HG03175 (cell line): ENCODE measurements around the gene OR52I2.

Experiments used
- ATAC-seq: cut with Tn5 transposase; IDR thresholded peaks from one replicate; pipeline ENCODE4 v1.9.1; 2021; ENCODE audit warnings: mild to moderate bottlenecking, moderate library complexity; ENCODE audit not compliant: unreplicated experiment

The OR52I2 gene

GRCh38 chr11:4581443-4581842 lies at the start of gene OR52I2:
Gene OR52I2 (plus strand): TSS chr11:4581743.
- ATAC-seq, result no peak

DNA sequence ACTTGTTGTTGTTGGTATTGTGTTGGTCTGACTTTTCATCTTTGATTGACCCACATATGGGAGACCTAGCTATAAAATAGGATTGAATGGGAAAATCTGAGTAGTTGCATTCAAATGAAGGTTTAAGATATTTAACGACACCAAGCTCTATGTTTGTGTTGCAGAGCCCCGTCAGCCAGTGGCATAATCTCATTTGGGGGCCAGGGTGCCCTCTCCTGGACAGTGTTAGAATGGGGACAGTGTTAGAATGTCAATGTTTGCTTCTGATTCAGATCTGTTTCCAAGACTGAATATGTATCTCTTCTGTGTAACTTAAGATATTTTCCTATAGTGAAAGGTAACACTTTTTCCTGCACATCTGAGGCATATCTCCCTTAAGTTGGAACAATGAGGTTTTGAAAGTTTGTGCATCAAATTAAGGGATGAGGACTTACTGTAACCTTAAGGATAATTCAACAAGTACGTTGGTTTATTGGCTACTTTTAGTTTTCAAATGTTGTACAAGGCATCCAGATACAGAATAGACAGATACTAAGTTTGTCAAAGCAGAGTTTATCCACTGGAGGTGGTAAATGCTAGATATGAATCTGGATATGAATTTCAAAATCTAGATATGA lies 41.8 kb upstream of the OR52I2 start:
- ATAC-seq, result peak; percentile 65

DNA sequence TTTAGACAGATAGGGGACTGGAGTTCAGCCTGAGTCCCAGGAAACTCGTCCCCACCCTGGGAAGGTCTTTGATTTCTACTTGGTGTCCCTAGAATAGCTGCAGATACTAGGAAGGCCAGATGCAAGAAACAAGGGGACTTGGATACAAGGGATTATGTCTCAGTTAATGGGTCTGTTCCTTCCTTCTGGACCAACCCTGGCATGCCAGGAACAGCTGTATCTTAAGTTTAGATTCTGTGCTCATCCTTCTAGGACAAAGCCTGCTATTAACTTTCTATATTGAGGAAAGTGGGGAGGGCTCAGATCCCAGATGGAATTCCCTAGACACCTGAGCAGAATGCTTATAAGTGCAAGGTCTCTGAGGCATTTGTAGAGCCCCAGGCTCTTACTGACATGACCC lies 40.5 kb upstream of the OR52I2 start:
- no peak for ATAC-seq

- ATAC-seq, result no peak
Observed at GRCh38 chr11:4543561-4543960, 38.0 kb upstream of the OR52I2 start.

- ATAC-seq, result no peak
Observed at GRCh38 chr11:4544891-4545290, 36.7 kb upstream of the OR52I2 start, which contains the start of gene OR52M1. Gene OR52M1 (plus strand): TSS chr11:4545191. CDS start chr11:4545191, 0 bp downstream.

DNA sequence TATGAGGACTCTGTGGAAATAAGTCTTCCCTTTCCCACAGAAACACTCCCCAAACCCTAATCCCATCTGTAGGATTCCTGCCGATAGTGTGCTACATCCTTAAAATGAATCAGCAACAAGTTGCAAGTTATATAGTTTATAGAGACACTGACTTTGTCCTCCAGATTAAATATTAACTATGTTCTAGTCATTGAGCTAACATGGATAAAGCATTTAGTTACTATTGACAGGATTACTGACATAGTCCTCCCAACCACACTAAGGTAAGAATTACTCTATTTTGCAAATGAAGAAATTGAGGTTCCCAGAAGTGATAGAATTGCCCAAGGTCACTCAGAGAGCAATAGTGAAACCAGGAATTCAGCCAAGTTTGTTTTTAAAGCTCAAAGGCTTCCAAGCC lies 34.7 kb upstream of the OR52I2 start:
- ATAC-seq, result no peak

- no peak for ATAC-seq
Observed at GRCh38 chr11:4547416-4547815, 34.1 kb upstream of the OR52I2 start.

DNA sequence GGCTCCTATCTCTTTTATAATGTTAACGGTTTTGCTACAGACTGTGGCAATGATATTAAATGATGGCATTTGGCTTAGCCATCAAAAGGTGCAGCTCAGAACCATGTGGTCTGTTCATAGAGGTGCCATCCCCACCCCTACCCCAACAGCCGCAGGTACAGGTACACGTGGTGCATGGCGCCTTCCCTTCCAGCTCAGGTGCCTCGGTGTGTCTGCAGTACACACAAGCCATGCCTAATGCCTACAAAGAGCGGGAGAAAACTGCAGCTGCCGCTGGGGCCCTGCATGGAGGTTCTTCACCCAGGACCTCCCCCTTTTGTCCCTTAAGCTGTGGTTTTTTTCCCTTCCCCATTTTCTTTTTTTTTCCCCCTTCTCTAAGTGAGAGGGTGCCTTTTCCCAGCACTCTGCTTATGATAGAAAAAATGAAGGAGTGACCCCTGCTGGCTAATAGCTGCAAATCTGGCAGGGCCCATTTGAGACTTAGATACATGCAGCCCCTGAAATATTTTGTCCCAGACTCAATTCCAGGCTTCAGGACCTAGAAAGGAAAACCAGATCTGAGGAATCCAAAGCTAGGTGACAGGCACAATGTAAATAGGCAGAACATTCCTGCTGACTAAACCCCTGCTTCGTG lies 30.1 kb upstream of the OR52I2 start:
- ATAC-seq, result no peak

GRCh38 chr11:4559527-4560440 lies 21.8 kb upstream of the OR52I2 start:
- ATAC-seq, result no peak

- no peak for ATAC-seq
Observed at GRCh38 chr11:4560467-4560866, 21.1 kb upstream of the OR52I2 start.

DNA sequence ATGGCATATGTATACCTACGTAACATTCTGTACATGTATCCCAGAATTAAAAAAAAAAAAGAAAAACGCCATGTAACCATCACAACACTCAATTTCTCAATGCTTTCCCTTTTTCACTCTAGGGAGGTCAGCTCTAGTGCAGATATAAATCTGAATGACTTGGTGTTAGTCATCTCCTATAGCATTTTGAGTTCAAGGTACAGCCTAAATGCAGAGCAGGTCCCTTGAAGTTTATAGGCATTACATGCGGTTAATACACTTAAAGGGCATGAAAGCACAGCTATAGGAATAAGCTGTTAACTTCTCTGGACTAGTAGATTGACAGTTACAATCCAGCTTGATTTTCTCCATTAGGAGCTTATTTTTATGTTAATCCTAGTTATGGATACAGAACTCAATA lies 16.2 kb upstream of the OR52I2 start:
- no peak for ATAC-seq

GRCh38 chr11:4569075-4569474 lies 12.5 kb upstream of the OR52I2 start:
- no peak for ATAC-seq

DNA sequence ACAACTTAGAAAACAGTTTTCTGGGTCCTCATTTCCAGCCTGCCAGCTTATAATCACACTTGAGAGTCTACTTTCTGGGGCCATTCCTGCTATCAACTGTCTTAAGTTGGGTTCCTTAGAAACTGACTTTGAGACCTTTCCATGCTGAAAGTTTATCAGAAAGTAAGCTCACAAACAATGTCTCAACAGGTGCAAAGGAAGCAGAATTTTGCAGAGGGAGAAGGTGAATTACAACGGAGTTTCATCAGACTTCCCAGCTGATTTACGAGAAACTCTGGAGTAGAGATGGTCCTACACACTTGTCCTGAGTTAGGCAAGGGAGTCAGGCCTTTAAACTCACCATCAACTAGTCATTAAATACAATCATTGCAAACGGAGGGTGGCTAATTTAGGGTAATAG lies 4.7 kb upstream of the OR52I2 start:
- ATAC-seq, result no peak

DNA sequence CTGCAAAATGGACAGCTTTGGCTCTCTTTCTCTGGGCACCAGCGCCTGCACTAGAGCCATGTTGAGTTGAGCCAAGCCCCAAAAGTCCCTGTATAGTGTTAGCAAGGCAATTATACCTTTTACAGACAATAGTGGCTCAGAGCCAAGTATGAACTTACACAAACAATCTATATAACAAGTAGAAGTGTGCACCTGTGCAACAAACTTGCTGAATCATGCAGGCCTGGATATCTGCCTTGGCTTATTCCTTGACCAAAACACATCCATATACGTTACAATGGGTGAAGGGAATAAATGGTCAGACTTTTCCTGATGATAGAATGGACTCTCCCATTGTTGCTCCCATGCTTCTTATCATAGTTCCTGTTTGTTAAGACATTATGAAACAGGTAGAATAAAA lies 3.8 kb upstream of the OR52I2 start:
- no peak for ATAC-seq

DNA sequence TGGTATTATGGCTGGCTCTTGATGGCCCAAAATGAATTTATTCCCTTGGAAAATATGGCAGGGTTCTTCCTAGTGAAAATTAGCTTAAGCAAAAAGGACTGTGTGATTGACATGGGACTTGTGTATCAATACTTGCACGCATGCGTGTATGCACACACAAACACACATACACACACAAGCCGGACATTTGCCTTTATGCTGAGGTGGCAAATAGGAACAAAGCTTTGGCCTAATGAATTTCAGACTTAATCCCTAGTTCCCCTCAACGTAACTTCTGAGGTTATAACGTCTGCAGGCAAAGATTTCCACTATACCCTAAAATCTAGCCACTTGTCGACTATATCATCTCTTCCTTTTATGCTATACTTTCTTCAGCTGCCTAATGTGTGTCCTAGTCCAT lies 2.9 kb upstream of the OR52I2 start:
- no peak for ATAC-seq

- no peak for ATAC-seq
Observed at GRCh38 chr11:4580124-4580523, 1.4 kb upstream of the OR52I2 start.

GRCh38 chr11:4589017-4589416 lies 7.5 kb downstream of the OR52I2 start:
- ATAC-seq, result no peak

- ATAC-seq, result no peak
Observed at GRCh38 chr11:4593739-4594138, 12.2 kb downstream of the OR52I2 start, which contains the start of gene OR52I1. Gene OR52I1 (plus strand): TSS chr11:4594039. CDS start chr11:4594039, 0 bp downstream.

GRCh38 chr11:4605057-4605456 lies 23.5 kb downstream of the OR52I2 start:
- ATAC-seq, result no peak

GRCh38 chr11:4606231-4607015 lies 24.9 kb downstream of the OR52I2 start:
- ATAC-seq, result no peak

GRCh38 chr11:4607096-4607495 lies 25.6 kb downstream of the OR52I2 start:
- no peak for ATAC-seq
